ENCODE results near the gene PFN2.

- TF ChIP-seq POLR2A (IDR thresholded peaks at IDR 0.05) = no peak
- no peak for TF ChIP-seq CTCF (IDR thresholded peaks at IDR 0.05)
Observed at GRCh38 chr3:150015901-150016300, 45.2 kb upstream of the PFN2 start.
